Endothelial cell of umbilical vein (primary cell): ENCODE data around the gene ZMYND11. TPM values are rescaled to one million over a fixed set of nuclear protein-coding genes. Genes with fewer than 3 reads are reported as not detected.

Experiments used
- BruUV-seq: library from RNA; stranded (reverse); fragments of 400-500 nt; replicated peaks from 2 replicates; lab custom pipeline; 2021; lab: Mats Ljungman, UMichigan
- CTCF ChIA-PET: fragments of 300-600, 350-600 bp; sonication (Branson Sonifier 250); formaldehyde crosslinking; loops from one replicate; lab custom pipeline; 2021; ENCODE audit warnings: antibody characterized with exemption, inconsistent platforms; lab: Charles Lee
- POLR2A ChIA-PET: fragments of 300-600, 350-600 bp; sonication (Branson Sonifier 250); formaldehyde crosslinking; loops from one replicate; lab custom pipeline; 2021; ENCODE audit warnings: antibody characterized with exemption, inconsistent platforms; lab: Charles Lee
- DNase-seq: peaks from one replicate; pipeline ENCODE4 v3.0.0-alpha.2; 2011; ENCODE audit warnings: low read depth, low spot score
- FAIRE-seq: peaks from 2 replicates; lab custom pipeline; 2011; peaks lifted over from hg19 to GRCh38; lab: Jason Lieb, UNC
- H2AFZ ChIP-seq: 2 replicates; pipeline ENCODE4 v1.6.0; 2012; ENCODE audit warnings: low read depth, low read length, control low read depth, inconsistent platforms
- H3K27ac ChIP-seq: 2 replicates; pipeline ENCODE4 v1.5.1; 2011; ENCODE audit warnings: low read depth, mild to moderate bottlenecking, control low read depth, low read length, moderate library complexity; ENCODE audit not compliant: insufficient read depth
- H3K27me3 ChIP-seq, 2 experiments: 2 replicates each; pipeline versions ENCODE4 v1.6.0 to v1.6.1; 2011; ENCODE audit warnings: low read length in 2 of 2, mixed read lengths in 1 of 2; ENCODE audit not compliant: control insufficient read depth in 2 of 2, insufficient read depth in 2 of 2
- H3K36me3 ChIP-seq, 2 experiments: 2 replicates in 1 of 2; 3 replicates in 1 of 2; pipeline ENCODE4 v1.5.1; 2011; ENCODE audit warnings: low read length in 2 of 2, mild to moderate bottlenecking in 1 of 2, moderate library complexity in 1 of 2; ENCODE audit not compliant: control insufficient read depth in 2 of 2, insufficient read depth in 2 of 2; ENCODE audit errors: extremely low read depth in 1 of 2
- H3K4me1 ChIP-seq: 3 replicates; pipeline ENCODE4 v1.5.1; 2011; ENCODE audit warnings: mild to moderate bottlenecking, low read length; ENCODE audit not compliant: control insufficient read depth, insufficient read depth; ENCODE audit errors: extremely low read depth
- H3K4me2 ChIP-seq: 2 replicates; pipeline ENCODE4 v1.6.1; 2011; ENCODE audit warnings: low read length, control low read depth, mixed read lengths; ENCODE audit not compliant: insufficient read depth
- H3K4me3 ChIP-seq, 3 experiments: fragments of 200-600 bp in 1 of 3; sonication (generic), shearing (Covaris generic) in 1 of 3; replicated peaks in 1 of 3; 2 replicates each; pipeline ENCODE4 v1.5.1; 2011 to 2016; ENCODE audit warnings: control low read depth in 3 of 3, low read length in 3 of 3, mild to moderate bottlenecking in 2 of 3, inconsistent platforms in 1 of 3, low read depth in 1 of 3, moderate library complexity in 1 of 3; ENCODE audit not compliant: insufficient read depth in 1 of 3
- H3K79me2 ChIP-seq: 2 replicates; pipeline ENCODE4 v1.6.0; 2012; ENCODE audit warnings: low read length, inconsistent platforms; ENCODE audit not compliant: control insufficient read depth, insufficient read depth
- H3K9ac ChIP-seq: replicated peaks from 2 replicates; pipeline ENCODE3; 2011; ENCODE audit warnings: low read length, control low read depth; ENCODE audit not compliant: insufficient read depth; ENCODE audit errors: extremely low read depth
- H3K9me1 ChIP-seq: replicated peaks from 3 replicates; pipeline ENCODE4 v1.6.0; 2011; ENCODE audit warnings: mild to moderate bottlenecking, low read length; ENCODE audit not compliant: control insufficient read depth, insufficient read depth; ENCODE audit errors: extremely low read depth
- H3K9me3 ChIP-seq: replicated peaks from 2 replicates; pipeline ENCODE4 v1.5.1; 2012; ENCODE audit warnings: low read length, inconsistent platforms; ENCODE audit not compliant: control insufficient read depth, insufficient read depth
- H4K20me1 ChIP-seq: replicated peaks from 2 replicates; pipeline ENCODE3; 2011; ENCODE audit warnings: mild to moderate bottlenecking, low read length; ENCODE audit not compliant: control insufficient read depth, insufficient read depth; ENCODE audit errors: extremely low read depth
- CTCF ChIP-seq, 2 donors: IDR thresholded peaks; 1 replicate in 1 of 2; 2 replicates in 1 of 2; pipeline ENCODE4 v1.5.1; 2011; ENCODE audit warnings: low read length in 2 of 2, mild to moderate bottlenecking in 2 of 2, moderate library complexity in 2 of 2, control low read depth in 1 of 2, inconsistent platforms in 1 of 2, low read depth in 1 of 2; ENCODE audit not compliant: insufficient read depth in 1 of 2; ENCODE audit errors: extremely low read depth in 1 of 2
- EZH2 ChIP-seq: IDR thresholded peaks from 2 replicates; pipeline ENCODE4 v1.6.1; 2012; ENCODE audit warnings: borderline replicate concordance, low read depth, mild to moderate bottlenecking, moderate library complexity, low read length, inconsistent platforms; ENCODE audit not compliant: severe bottlenecking
- FOS ChIP-seq: IDR thresholded peaks from 2 replicates; pipeline ENCODE4 v1.6.1; 2011; ENCODE audit warnings: mild to moderate bottlenecking, low read length, moderate library complexity, borderline replicate concordance; ENCODE audit not compliant: insufficient read depth
- GATA2 ChIP-seq: IDR thresholded peaks from 2 replicates; pipeline ENCODE4 v1.7.0; 2011; ENCODE audit warnings: low read depth, mild to moderate bottlenecking, moderate library complexity, mixed read lengths, low read length; ENCODE audit not compliant: insufficient read length, insufficient read depth
- JUN ChIP-seq: IDR thresholded peaks from 2 replicates; pipeline ENCODE4 v1.6.1; 2011; ENCODE audit warnings: borderline replicate concordance, low read depth; ENCODE audit not compliant: insufficient read length, insufficient read depth
- MAX ChIP-seq: IDR thresholded peaks from 2 replicates; pipeline ENCODE4 v1.6.1; 2011; ENCODE audit not compliant: insufficient read depth, insufficient read length
- MYC ChIP-seq: IDR thresholded peaks from one replicate; pipeline ENCODE4 v1.6.1; 2011; ENCODE audit warnings: mild to moderate bottlenecking, low read depth, low read length
- POLR2A ChIP-seq: IDR thresholded peaks from 2 replicates; pipeline ENCODE4 v1.6.1; 2012; ENCODE audit warnings: low read depth, mild to moderate bottlenecking, control low read depth, low read length
- POLR2AphosphoS5 ChIP-seq: IDR thresholded peaks from 2 replicates; pipeline ENCODE4 v1.6.1; 2012; ENCODE audit warnings: low read depth, mild to moderate bottlenecking, control low read depth, low read length, moderate library complexity; ENCODE audit not compliant: insufficient read depth
- dilution Hi-C: fragments of 300-500 bp; cut with MboI; formaldehyde crosslinking; loops from one replicate; pipeline ENCODE4 v1.15.0; 2019; ENCODE audit warnings: low sequenced_read_pairs; ENCODE audit not compliant: extremely low pct_ligation_motif_present
- intact Hi-C: fragments of 100-400 bp; cut with micrococcal nuclease; formaldehyde crosslinking; loops from one replicate; pipeline ENCODE4 v1.10.0; 2022
- polyA plus RNA-seq, 4 experiments: library from polyadenylated mRNA; depleted of rRNA in 3 of 4; stranded (reverse) in 3 of 4; unstranded in 1 of 4; fragments of >200 nt; gene quantifications; 2 replicates each; pipeline versions ENCODE4 v1.2.1 to v1.2.3, GENCODE V29; 2011 to 2012; ENCODE audit warnings: missing spikeins in 1 of 4
- total RNA-seq: library from RNA; stranded (reverse); gene quantifications from 2 replicates; pipeline ENCODE4 v1.2.3, GENCODE V29; 2021

ZMYND11 gene
- total and polyA plus RNA-seq, 2 donors (not counting 3 experiments of a cell fraction or from before 2014, with no cell fraction given), result 17.0 to 56.0 TPM

GRCh38 chr10:124874-125273, 10.4 kb upstream of the ZMYND11 start:
- BruUV-seq, result no TSS peak
- Histone ChIP-seq H3K4me2 (no peak overlapping the region), H3K27me3 (peaks cover 0 to 3% of the 10 kb centered on the region in 2 experiments), H3K27ac (no peak overlapping the region), H3K79me2 (no peaks in the 10 kb centered on the region), H3K9me1 (no peaks in the 10 kb centered on the region), H3K9me3 (no peaks in the 10 kb centered on the region), H2AFZ (no peak overlapping the region), H4K20me1 (no peaks in the 10 kb centered on the region), H3K4me1 (no peaks in the 10 kb centered on the region), H3K4me3 (no peak overlapping the region), H3K9ac (no peak overlapping the region), H3K36me3 (no peaks in the 10 kb centered on the region)
- TF ChIP-seq GATA2 (no peak), EZH2 (no peak), JUN (no peak), POLR2AphosphoS5 (no peak), MYC (no peak), POLR2A (no peak), MAX (no peak), CTCF (IDR thresholded peaks at IDR 0.05; ENCODE audit: extremely low read depth in 1 of 2, insufficient read depth in 1 of 2, low read depth in 1 of 2, low read length in 2 of 2) (no peak), FOS (no peak)
- dilution Hi-C loops (no loop called here), intact Hi-C loops (no loop called here)
- FAIRE-seq, result no peak
- DNase-seq, result no peak
- CTCF ChIA-PET, result interaction anchor here (1.4 to 2.0 kb wide), 2 partner anchors 9 to 12 kb away, joined by 4 to 5 read pairs; no protein-coding TSS in a partner anchor
- POLR2A ChIA-PET, result no interaction called here
